ENCODE results near the gene ILF2. TPM values are rescaled to one million over a fixed set of nuclear protein-coding genes. Genes with fewer than 3 reads are reported as not detected.
A peak's percentile ranks its signal among the peaks of the same experiment; 100 is the strongest.

Gene ILF2
- total and polyA plus RNA-seq, 2 of the 13 experiments (the other 11 are each of a cell fraction or from before 2014, with no cell fraction given): 292 to 366 TPM

- no peak for TF ChIP-seq NFIB (CRISPR knock-in tag; IDR thresholded peaks at IDR 0.05; ENCODE audit: borderline replicate concordance)
- TF ChIP-seq ZFP41 (CRISPR knock-in tag; IDR thresholded peaks at IDR 0.05; ENCODE audit: borderline replicate concordance): no peak
- no peak for TF ChIP-seq SALL2 (CRISPR knock-in tag; IDR thresholded peaks at IDR 0.05)
- TF ChIP-seq STAT6 (CRISPR knock-in tag; IDR thresholded peaks at IDR 0.05; ENCODE audit: borderline replicate concordance): no peak
- no peak for TF ChIP-seq ZC3H4 (CRISPR knock-in tag; IDR thresholded peaks at IDR 0.05; ENCODE audit: borderline replicate concordance)
- no peak for TF ChIP-seq ZNF276 (CRISPR knock-in tag; IDR thresholded peaks at IDR 0.05; ENCODE audit: low read depth)
- TF ChIP-seq ZBTB38 (CRISPR knock-in tag; IDR thresholded peaks at IDR 0.05): peak; percentile 28; the same call in 1 of the 2 replicates
- no peak for TF ChIP-seq MTA3 (CRISPR knock-in tag; IDR thresholded peaks at IDR 0.05)
- no peak for TF ChIP-seq ZMAT5 (CRISPR knock-in tag; IDR thresholded peaks at IDR 0.05; ENCODE audit: borderline replicate concordance, low read depth)
- TF ChIP-seq ZFP36 (IDR thresholded peaks at IDR 0.05; ENCODE audit: borderline replicate concordance, low read depth, low read length, partially characterized antibody): no peak
- TF ChIP-seq ZNF205 (CRISPR knock-in tag; IDR thresholded peaks at IDR 0.05): no peak
- TF ChIP-seq ZNF570 (CRISPR knock-in tag; IDR thresholded peaks at IDR 0.05; ENCODE audit: borderline replicate concordance): no peak
- no peak for TF ChIP-seq ZNF580 (CRISPR knock-in tag; IDR thresholded peaks at IDR 0.05; ENCODE audit: borderline replicate concordance, low read depth)
- TF ChIP-seq PHF8 (CRISPR knock-in tag; IDR thresholded peaks at IDR 0.05): no peak
- no peak for TF ChIP-seq ZNF367 (CRISPR knock-in tag; IDR thresholded peaks at IDR 0.05; ENCODE audit: borderline replicate concordance)
- no peak for TF ChIP-seq SP140L (CRISPR knock-in tag; IDR thresholded peaks at IDR 0.05; ENCODE audit: borderline replicate concordance)
- TF ChIP-seq LBX2 (CRISPR knock-in tag; IDR thresholded peaks at IDR 0.05; ENCODE audit: borderline replicate concordance): 0 out of 2 replicates have a peak, but pooled peaks have one; percentile 32
- TF ChIP-seq ZNF563 (CRISPR knock-in tag; IDR thresholded peaks at IDR 0.05): no peak
- no peak for TF ChIP-seq ZNF672 (CRISPR knock-in tag; IDR thresholded peaks at IDR 0.05)
- TF ChIP-seq MXD3 (CRISPR knock-in tag; IDR thresholded peaks at IDR 0.05): no peak
- TF ChIP-seq ZBTB33 (CRISPR knock-in tag; IDR thresholded peaks at IDR 0.05): no peak
Observed at GRCh38 chr1:153616144-153616916, 54.5 kb downstream of the ILF2 start, which contains the start of gene S100A14 (continued).
